HFFc6 (cell line): ENCODE data around the gene SRCIN1. TPM values are rescaled to one million over a fixed set of nuclear protein-coding genes. Genes with fewer than 3 reads are reported as not detected.

Source experiments
- DNase-seq: peaks from one replicate; pipeline ENCODE4 v3.0.0-alpha.2; 2018
- H3K27ac Mint-ChIP-seq: 2 replicates; pipeline ENCODE4 v1.8.0; 2020; ENCODE audit warnings: mild to moderate bottlenecking, mixed read lengths
- H3K27me3 Mint-ChIP-seq: 2 replicates; pipeline ENCODE4 v1.8.0; 2021; ENCODE audit warnings: mild to moderate bottlenecking, moderate library complexity, mixed read lengths; ENCODE audit not compliant: insufficient read depth
- H3K36me3 Mint-ChIP-seq: 2 replicates; pipeline ENCODE4 v1.8.0; 2021; ENCODE audit warnings: low read depth, mixed read lengths
- H3K4me1 Mint-ChIP-seq: 2 replicates; pipeline ENCODE4 v1.8.0; 2020; ENCODE audit warnings: low read depth, mixed read lengths
- H3K4me3 Mint-ChIP-seq: 2 replicates; pipeline ENCODE4 v1.8.0; 2020; ENCODE audit warnings: mild to moderate bottlenecking, moderate library complexity, mixed read lengths
- H3K9me3 Mint-ChIP-seq: 2 replicates; pipeline ENCODE4 v1.8.0; 2020; ENCODE audit warnings: mild to moderate bottlenecking, mixed read lengths
- CTCF ChIP-seq: fragments of 200-600 bp; sonication (generic); IDR thresholded peaks from 2 replicates; pipeline ENCODE4 v1.5.0; 2021; ENCODE audit warnings: antibody characterized with exemption, mild to moderate bottlenecking
- total RNA-seq, 6 experiments: library from RNA; stranded (reverse); fragmentation: NEBNext Ultra II Directional; extraction: Animal tissue kit (Norgen Biotek cat#: 25700); gene quantifications; 2 replicates in 1 of 6; 3 replicates in 5 of 6; pipeline ENCODE4 v1.2.3, GENCODE V29; 2021

SRCIN1 gene
- total RNA-seq, 6 experiments from 2014 or later, result not detected

- H3K27me3 Mint-ChIP-seq, result peaks cover 66% of the 10 kb centered on the region
- no peak overlapping the region for H3K4me3 Mint-ChIP-seq
- no peaks in the 10 kb centered on the region for H3K4me1 Mint-ChIP-seq
- H3K27ac Mint-ChIP-seq, result no peak overlapping the region
- DNase-seq, result no peak
- H3K36me3 Mint-ChIP-seq, result no peaks in the 10 kb centered on the region
- no peak for TF ChIP-seq CTCF
- H3K9me3 Mint-ChIP-seq, result no peaks in the 10 kb centered on the region
Measured at GRCh38 chr17:38567350-38567749, 38.4 kb downstream of the SRCIN1 start.

GRCh38 chr17:38566666-38567031 is 39.1 kb downstream of the SRCIN1 start:
- Mint-ChIP-seq H3K4me1 (no peaks in the 10 kb centered on the region), H3K9me3 (no peaks in the 10 kb centered on the region), H3K4me3 (no peak overlapping the region)

GRCh38 chr17:38565853-38566665 is 39.7 kb downstream of the SRCIN1 start:
- Mint-ChIP-seq H3K4me3 (no peak overlapping the region), H3K27me3 (peaks cover 58% of the 10 kb centered on the region), H3K27ac (no peak overlapping the region), H3K4me1 (no peaks in the 10 kb centered on the region), H3K36me3 (no peaks in the 10 kb centered on the region), H3K9me3 (no peaks in the 10 kb centered on the region)
- TF ChIP-seq CTCF, result no peak
- no peak for DNase-seq

More at GRCh38 chr17:38566666-38567031, 39.1 kb downstream of the SRCIN1 start:
- no peak for TF ChIP-seq CTCF
- no peak for DNase-seq
- H3K27ac Mint-ChIP-seq, result no peak overlapping the region
- H3K36me3 Mint-ChIP-seq, result no peaks in the 10 kb centered on the region
- peaks cover 63% of the 10 kb centered on the region for H3K27me3 Mint-ChIP-seq

GRCh38 chr17:38564869-38565268 is 40.9 kb downstream of the SRCIN1 start:
- DNase-seq, result no peak
- H3K27ac Mint-ChIP-seq, result no peak overlapping the region
- no peak for TF ChIP-seq CTCF
- H3K27me3 Mint-ChIP-seq, result peaks cover 56% of the 10 kb centered on the region
- no peak overlapping the region for H3K4me3 Mint-ChIP-seq
- no peaks in the 10 kb centered on the region for H3K36me3 Mint-ChIP-seq
- H3K4me1 Mint-ChIP-seq, result no peaks in the 10 kb centered on the region
- no peaks in the 10 kb centered on the region for H3K9me3 Mint-ChIP-seq

GRCh38 chr17:38564254-38564837 is 41.4 kb downstream of the SRCIN1 start:
- H3K4me1 Mint-ChIP-seq, result no peaks in the 10 kb centered on the region
- no peak overlapping the region for H3K4me3 Mint-ChIP-seq
- H3K9me3 Mint-ChIP-seq, result no peaks in the 10 kb centered on the region
- no peaks in the 10 kb centered on the region for H3K36me3 Mint-ChIP-seq
- no peak for TF ChIP-seq CTCF
- DNase-seq, result no peak
- no peak overlapping the region for H3K27ac Mint-ChIP-seq
- peaks cover 54% of the 10 kb centered on the region for H3K27me3 Mint-ChIP-seq
